ENCODE results near the gene ISOC1.

Gene ISOC1

DNA sequence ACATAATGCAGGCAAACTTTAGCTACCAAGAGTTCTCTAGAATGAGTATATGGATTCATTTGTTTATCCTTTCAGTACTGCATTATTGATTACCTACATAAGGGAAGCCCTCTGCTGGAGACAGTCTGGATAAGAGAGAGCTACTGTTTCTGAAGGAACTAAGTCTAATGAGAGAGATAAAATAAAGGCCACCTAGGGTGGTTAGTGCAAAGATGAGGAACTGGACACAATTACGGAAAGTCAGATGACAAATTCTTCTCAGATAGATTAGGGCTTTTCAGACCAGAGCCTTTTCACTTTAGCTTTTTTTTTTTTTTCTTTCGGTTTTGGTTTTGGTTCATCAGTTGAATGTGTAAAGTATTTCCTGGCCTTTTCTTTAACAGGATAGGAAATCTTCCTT lies 31.3 kb downstream of the ISOC1 start:
- DNase-seq (ENCODE audit: low spot score) = no peak

DNA sequence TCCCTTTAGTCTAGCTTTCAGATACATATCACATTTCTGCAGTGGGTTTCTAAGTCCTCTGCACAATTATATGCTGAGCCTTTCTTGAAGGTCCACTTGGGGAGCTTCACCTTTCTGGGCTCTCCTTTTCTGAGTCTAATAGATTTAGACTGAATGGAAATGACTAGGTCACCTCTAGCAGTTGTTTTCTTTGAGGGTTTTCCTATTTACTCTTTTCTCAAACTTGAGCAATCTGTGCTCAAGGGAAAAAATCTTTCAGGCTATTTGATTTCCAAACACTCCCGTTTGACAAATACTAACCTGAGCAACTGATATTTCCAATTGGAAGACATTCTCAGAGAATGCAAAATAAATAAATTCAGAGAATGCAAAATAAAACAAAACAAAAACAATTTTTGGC lies 39.0 kb downstream of the ISOC1 start:
- no peak for DNase-seq (ENCODE audit: low spot score)

DNA sequence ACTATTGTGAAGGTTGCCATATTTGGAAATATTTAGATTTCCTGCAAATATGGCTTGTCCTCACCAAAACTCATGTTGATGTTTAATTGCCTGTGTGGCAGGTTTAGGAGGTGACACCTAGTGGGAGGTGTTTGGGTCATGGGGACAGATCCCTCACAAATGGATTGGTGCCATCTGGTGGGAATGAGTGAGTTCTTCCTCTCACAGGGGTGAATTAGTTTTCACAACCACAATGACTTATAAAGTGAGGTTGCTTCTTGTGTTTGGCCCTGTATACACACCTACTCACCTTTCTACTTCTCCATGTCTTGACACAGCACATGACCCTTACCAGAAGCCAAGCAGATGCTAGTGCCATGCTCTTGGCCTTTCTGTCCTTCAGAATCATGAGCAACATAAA lies 41.1 kb downstream of the ISOC1 start:
- no peak for DNase-seq (ENCODE audit: low spot score)

DNA sequence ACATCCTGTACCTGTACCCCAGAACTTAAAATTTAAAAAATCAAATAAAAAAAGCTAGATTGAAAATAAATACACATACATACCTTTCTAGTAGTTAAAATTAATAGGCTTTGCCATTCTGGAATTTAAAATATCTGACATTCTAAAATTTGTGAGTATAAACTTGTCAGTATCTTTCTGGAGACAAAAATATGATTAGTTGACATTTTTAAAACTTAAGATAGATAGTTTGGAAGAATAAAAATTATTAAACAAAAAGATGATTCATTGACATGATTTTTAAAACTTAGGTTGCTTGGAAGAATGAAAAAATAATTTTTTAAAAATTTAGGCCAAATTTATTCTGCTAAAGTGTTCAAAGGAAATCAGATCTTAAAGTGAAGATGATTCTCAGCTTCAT lies 43.1 kb downstream of the ISOC1 start:
- DNase-seq (ENCODE audit: low spot score) = no peak

DNA sequence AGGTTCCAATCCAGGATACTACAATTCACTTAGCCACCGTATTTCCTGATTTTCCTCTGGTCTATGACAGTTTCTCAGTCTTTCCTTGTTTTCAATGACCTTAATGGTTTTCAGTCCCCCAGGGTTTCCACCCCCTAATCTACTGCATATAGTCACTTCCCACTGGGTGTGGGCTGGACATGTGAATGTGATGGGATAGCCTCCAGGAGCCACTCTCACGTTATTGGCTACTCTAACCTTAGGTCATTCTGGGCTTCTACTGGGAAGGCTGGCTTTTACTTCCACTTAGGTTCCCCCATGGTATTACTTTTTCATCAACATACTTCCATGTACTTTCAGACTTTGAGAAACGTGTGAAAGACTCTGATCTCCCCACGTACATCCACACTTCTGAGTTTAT lies 46.5 kb downstream of the ISOC1 start:
- no peak for DNase-seq (ENCODE audit: low spot score)

DNA sequence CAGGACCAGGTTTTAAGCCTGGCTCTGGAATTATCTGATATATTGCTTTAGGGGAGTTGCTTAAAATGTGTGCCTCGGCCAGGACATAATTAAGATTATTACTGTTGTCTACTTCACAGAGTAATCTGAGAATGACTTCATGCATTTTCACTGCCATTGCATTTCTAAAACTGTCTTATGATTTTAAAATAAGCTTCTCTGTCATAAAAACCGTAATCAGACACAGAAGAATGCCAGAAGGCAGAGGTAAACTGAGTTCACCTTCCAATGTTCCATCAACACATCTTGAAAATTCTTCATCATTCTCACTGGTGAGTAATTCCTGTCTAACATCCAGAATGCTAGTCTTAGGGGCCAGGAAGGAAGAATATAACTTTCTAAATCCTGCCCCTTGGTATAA lies 47.1 kb downstream of the ISOC1 start:
- DNase-seq (ENCODE audit: low spot score) = no peak

DNA sequence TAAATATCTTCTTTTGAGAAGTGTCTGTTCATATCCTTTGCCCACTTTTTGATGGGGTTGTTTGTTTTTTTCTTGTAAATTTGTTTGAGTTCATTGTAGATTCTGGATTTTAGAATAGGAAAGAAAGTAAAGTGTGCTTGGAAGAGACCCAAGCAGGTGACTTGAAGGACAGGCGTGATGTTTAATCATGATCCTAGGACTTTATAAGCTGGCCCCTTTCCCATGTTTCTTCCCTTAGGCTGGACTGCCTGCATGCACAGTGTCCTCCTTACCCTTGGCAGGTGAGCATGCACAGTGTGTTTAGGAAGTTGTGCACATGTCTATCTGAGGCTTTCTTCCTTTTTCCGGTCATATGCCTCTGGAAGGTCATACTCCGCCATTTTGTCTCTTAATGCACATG lies 61.3 kb downstream of the ISOC1 start:
- DNase-seq (ENCODE audit: low spot score) = no peak

DNA sequence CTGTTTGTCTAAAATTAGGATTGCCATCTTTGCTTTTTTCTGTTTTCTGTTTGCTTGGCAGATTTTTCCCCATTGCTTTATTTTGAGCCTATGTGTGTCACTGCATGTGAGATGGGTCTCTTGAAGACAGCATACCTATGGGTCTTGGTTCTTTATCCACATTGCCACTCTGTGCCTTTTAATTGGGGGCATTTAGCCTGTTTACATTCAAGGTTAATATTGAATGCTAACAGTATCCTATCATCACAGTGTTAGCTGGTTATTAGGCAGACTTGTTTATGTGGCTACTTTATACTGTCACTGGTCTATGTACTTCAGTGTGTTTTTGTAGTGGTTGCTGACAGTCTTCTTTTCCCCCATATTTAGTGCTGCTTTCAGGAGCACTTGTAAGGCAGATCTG lies 67.3 kb downstream of the ISOC1 start:
- DNase-seq (ENCODE audit: low spot score) = no peak

Measured in AG08396 (cell line).